ENCODE measurements around the gene PHACTR4.

DNA sequence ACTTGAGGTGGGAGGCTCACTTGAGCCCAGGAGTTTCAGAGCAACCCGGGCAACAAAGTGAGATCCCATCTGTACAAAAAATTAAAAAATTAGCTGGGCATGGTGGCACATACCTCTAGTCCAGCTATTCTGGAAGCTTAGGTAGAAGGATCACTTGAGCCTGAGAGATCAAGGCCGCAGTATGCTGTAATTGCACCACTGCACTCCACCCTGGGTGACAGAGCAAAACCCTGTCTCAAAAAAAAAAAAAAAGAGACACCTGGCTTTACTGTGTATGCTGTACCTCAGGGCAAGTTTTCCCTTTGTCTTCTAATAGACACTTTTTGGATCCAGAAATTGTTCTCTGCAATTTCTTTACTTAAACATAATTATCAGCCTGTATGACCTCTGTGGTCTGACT, 113.2 kb downstream of the PHACTR4 start:
- TF ChIP-seq EP300 (IDR thresholded peaks at IDR 0.05) (no peak), CTCF (IDR thresholded peaks at IDR 0.05) (no peak), POLR2A (IDR thresholded peaks at IDR 0.05) (no peak)

Measured in ovary (tissue), 3 donors.